Measurements from ENCODE around the gene CDK14.
"Not testable (repeated sequence)": the region's sequence is repeated elsewhere in the genome, so short reads cannot be mapped to it uniquely, and the experiment has no call there.

DNA sequence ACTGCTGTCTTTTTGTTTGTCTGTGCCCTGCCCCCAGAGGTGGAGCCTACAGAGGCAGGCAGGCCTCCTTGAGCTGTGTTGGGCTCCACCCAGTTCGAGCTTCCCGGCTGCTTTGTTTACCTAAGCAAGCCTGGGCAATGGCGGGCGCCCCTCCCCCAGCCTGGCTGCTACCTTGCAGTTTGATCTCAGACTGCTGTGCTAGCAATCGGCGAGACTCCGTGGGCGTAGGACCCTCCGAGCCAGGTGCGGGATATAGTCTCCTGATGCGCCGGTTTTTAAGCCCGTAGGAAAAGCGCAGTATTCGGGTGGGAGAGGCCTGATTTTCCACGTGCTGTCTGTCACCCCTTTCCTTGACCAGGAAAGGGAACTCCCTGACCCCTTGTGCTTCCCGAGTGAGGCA is 43.6 kb downstream of the CDK14 start:
- not testable (repeated sequence) for TF ChIP-seq CTCF (IDR thresholded peaks at IDR 0.05; ENCODE audit: low read length); EZH2 (IDR thresholded peaks at IDR 0.05; ENCODE audit: borderline replicate concordance, low read length)
